ENCODE measurements around the gene STK32B.
"Not testable (repeated sequence)": the region's sequence is repeated elsewhere in the genome, so short reads cannot be mapped to it uniquely, and the experiment has no call there.

STK32B gene

DNA sequence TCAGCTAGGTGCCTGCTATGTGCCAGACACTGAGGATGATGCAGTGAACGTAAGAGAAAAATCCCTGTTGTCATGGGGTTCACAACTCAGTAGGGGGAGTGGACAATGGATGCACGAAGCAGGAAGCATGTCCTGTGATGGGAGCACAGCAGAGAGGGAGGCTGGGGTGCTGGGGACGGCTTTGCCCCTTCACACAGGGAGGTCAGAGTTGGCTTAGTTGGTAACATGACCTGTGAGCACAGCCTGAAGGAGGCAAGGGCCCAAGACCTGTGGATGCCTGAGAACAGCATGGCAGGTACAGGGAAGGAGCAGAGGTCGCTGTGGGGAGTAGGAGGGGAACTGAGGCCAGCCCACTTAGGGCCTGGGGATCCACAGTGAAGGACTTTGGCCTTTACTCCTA, 109.4 kb downstream of the STK32B start:
- no peak for DNase-seq (ENCODE audit: low read depth)
- TF ChIP-seq, protein P1, sequence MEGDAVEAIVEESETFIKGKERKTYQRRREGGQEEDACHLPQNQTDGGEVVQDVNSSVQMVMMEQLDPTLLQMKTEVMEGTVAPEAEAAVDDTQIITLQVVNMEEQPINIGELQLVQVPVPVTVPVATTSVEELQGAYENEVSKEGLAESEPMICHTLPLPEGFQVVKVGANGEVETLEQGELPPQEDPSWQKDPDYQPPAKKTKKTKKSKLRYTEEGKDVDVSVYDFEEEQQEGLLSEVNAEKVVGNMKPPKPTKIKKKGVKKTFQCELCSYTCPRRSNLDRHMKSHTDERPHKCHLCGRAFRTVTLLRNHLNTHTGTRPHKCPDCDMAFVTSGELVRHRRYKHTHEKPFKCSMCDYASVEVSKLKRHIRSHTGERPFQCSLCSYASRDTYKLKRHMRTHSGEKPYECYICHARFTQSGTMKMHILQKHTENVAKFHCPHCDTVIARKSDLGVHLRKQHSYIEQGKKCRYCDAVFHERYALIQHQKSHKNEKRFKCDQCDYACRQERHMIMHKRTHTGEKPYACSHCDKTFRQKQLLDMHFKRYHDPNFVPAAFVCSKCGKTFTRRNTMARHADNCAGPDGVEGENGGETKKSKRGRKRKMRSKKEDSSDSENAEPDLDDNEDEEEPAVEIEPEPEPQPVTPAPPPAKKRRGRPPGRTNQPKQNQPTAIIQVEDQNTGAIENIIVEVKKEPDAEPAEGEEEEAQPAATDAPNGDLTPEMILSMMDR (IDR thresholded peaks at IDR 0.05; ENCODE audit: low read length, missing control alignments): no peak
- no peak overlapping the region for H3K4me3 ChIP-seq (replicated peaks; ENCODE audit: low read depth, low read length)

DNA sequence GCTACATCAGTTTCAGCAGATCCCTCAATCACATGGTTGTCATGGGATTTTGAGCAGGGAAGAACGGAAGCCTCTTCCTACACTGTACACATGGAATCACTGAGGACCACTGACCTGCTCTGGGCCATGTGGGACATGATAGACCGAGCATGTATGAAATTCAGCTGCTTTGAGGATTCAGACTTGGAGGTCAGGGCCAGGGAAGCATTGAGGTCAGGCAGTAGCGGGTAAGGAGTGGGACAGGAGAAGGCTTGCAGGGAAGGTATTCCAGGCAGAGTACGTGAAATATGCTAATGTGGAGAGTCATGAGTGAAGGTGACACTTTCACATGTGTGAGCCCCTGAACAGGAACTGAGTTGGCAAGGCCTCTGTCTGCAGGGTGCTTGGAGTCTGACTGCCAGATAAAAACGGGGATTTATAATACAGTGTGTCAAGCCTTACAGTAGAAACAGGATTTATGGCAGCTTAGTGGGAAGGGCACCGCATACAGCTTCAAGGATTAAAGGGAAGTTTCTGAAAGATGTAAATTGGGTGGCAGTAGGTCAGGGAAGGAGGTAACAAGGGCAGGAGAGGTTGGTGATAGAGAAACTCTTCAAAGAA, 111.7 kb downstream of the STK32B start:
- no peak for DNase-seq (ENCODE audit: low read depth)
- H3K4me3 ChIP-seq (replicated peaks; ENCODE audit: low read depth, low read length): no peak overlapping the region
- TF ChIP-seq, protein P1 (IDR thresholded peaks at IDR 0.05; ENCODE audit: low read length, missing control alignments): no peak

DNA sequence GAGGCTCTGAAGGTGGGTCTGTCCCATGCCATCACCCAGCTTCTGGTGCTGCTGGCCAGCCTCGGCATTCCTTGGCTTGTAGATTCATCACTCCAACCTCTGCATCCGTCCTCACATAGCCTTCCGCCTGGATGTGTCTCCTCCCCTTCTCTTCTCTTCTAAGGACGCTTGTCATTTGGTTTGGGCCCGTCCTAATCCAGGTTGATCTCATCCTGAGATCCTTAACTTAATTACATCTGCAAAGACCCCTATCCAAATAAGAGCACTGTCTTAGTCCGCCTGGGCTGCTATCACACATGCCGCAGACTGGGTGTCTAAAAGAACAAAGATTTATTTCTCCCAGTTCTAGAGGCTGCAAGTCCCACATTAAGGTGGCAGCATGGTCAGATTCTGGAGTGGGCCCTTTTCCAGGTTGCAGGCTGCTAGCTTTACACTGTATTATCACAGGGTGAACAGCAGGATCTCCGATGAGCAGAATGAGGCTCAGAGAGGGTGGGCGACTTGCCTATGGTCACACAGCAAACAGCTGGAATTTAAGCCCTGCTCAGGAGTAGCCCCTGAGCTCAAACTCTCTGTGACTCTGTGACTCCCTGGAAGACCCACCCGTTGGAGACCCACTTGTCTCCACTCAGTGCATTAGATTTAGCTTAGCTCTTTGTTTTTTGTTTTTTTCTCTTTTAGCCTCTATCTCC, 113.1 kb downstream of the STK32B start:
- no peak for DNase-seq (ENCODE audit: low read depth)
- TF ChIP-seq, protein P1 (IDR thresholded peaks at IDR 0.05; ENCODE audit: low read length, missing control alignments): no peak
- H3K4me3 ChIP-seq (replicated peaks; ENCODE audit: low read depth, low read length): no peak overlapping the region

DNA sequence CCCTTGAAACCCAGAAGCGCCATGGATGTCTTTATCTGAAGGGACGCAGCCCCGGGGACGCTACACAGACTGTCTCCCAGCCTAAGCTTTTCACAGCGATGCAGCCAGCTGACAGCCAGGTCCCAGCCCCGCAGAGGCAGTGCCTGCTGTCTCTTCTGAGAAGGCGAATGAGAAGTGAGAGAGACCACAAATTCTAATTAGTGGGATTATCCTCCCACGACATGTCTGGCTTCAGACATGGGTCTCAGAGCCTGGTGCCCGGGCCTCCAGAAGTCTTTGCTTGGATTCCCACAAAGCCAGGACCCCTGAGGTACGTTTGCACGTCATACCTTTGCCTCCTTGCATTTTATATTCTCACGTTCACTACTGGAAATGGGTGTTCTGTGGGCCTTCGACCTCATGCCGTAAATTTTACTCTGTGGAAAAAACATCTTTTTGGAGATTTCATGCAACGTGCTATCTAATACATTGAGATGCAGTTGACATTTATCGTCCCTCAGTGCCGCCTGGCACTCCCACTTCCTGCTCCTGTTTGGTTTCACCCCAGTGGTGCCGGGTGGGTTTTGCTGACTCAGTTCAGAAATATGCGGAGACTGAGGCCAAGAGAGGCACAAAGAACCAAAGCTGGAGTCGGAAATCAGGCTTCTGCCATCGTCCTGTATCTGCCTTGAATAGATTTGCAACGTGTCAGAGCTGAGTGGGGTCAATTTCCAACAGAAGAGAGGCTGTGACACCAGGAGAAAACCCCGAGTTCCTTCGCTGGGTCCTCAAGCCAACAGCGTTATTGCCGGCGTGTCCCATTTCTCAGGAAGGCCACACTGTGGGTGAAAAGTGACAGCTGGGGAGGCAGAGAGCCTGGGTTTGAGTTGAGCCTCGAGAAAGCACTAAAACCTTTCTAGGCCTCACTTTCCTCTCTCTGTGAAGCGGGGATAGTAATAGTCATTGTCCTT, 114.4 kb downstream of the STK32B start:
- TF ChIP-seq, protein P1 (IDR thresholded peaks at IDR 0.05; ENCODE audit: low read length, missing control alignments): no peak
- no peak overlapping the region for H3K4me3 ChIP-seq (replicated peaks; ENCODE audit: low read depth, low read length)
- peak; percentile 42 for DNase-seq (ENCODE audit: low read depth)

DNA sequence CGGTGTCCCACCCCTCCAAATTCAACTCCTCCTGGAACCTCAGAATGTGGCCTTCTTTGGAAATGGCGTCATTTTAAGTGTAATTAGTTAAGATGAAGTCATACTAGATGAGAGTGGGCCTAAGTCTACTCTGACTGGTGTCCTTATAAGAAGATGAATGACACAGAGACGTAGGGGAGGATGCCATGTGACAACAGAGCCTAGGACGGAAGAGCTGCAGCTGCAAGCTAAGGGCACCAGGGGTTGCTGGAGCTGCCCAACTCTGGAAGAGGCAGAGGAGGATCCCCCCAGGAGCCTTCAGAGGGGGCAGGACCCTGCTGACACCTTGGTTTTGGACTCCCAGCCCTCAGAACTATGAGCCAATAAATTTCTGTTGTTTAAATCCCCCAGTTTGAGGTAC, 115.1 kb downstream of the STK32B start:
- TF ChIP-seq, protein P1 (IDR thresholded peaks at IDR 0.05; ENCODE audit: low read length, missing control alignments): no peak
- no peak for DNase-seq (ENCODE audit: low read depth)
- no peak overlapping the region for H3K4me3 ChIP-seq (replicated peaks; ENCODE audit: low read depth, low read length)

DNA sequence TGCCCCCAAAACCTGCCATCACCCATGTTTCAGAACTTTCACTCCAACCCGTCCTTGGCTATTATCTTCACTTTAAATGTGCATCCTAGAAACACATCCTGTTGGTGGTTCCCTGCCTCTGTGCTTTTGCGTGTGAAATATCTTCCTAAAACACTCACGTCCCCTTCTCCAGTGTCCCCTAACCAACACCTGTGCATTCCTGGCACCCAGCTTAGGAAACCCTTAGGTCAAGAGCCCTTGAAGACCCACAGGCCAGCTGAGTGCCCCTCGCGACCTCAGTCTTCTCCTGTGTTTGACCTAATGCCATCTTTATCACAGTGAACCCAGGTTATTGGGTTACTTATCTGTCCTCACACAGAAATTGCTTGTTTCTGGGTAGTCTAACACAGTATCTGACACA, 117.6 kb downstream of the STK32B start:
- TF ChIP-seq, protein P1 (IDR thresholded peaks at IDR 0.05; ENCODE audit: low read length, missing control alignments): no peak
- H3K4me3 ChIP-seq (replicated peaks; ENCODE audit: low read depth, low read length): no peak overlapping the region
- no peak for DNase-seq (ENCODE audit: low read depth)

DNA sequence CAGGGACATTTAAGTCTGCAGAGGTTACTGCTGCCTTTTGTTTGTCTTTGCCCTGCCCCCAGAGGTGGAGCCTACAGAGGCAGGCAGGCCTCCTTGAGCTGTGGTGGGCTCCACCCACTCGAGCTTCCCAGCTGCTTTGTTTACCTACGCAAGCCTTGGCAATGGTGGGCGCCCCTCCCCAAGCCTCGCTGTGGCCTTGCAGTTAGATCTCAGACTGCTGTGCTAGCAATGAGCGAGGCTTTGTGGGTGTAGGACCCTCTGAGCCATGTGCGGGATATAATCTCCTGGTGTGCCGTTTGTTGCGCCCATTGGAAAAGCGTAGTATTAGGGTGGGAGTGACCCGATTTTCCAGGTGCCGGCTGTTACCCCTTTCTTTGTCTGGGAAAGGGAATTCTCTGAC, 124.6 kb downstream of the STK32B start:
- not testable (repeated sequence) for DNase-seq (ENCODE audit: low read depth); H3K4me3 ChIP-seq (replicated peaks; ENCODE audit: low read depth, low read length)
